ENCODE measurements around the gene ATG101. TPM values are rescaled to one million over a fixed set of nuclear protein-coding genes. Genes with fewer than 3 reads are reported as not detected.

The ATG101 gene
- total and polyA plus RNA-seq, 2 of the 8 experiments (the other 6 are each of a cell fraction or from before 2014, with no cell fraction given): 49.8 to 55.9 TPM

GRCh38 chr12:52041695-52042123 lies 28.1 kb upstream of the ATG101 start:
- Histone ChIP-seq H3K18ac (ENCODE audit: extremely low read depth, low read length) (no peak overlapping the region), H3K56ac (replicated peaks; ENCODE audit: insufficient read length, low read depth, low read length) (no peak overlapping the region), H4K5ac (ENCODE audit: insufficient read length, low read depth, low read length) (no peak overlapping the region), H3K4ac (replicated peaks; ENCODE audit: insufficient read length, low read depth, low read length) (no peak overlapping the region), H2BK15ac (ENCODE audit: low read length) (no peak overlapping the region), H3K9ac (replicated peaks in 1 of 4; ENCODE audit: extremely low read depth in 1 of 4, low read depth in 3 of 4, low read length in 3 of 4) (no peak overlapping the region), H4K8ac (ENCODE audit: extremely low read depth, insufficient read depth, low read length) (no peak overlapping the region), H3K4me3 (ENCODE audit: extremely low read depth in 1 of 4, insufficient read depth in 2 of 4, low read depth in 3 of 4, low read length in 4 of 4) (no peak overlapping the region), H4K91ac (replicated peaks; ENCODE audit: insufficient read length, low read length) (no peak overlapping the region), H3K14ac (ENCODE audit: insufficient read length) (no peak overlapping the region), H3K79me2 (ENCODE audit: control insufficient read depth in 1 of 2, insufficient read depth in 2 of 2, low read length in 2 of 2) (peaks cover 0 to 24% of the 10 kb centered on the region in 2 experiments; a peak in 2 of 4 replicates), H2AK5ac (ENCODE audit: low read depth, low read length) (no peak overlapping the region), H3K27me3 (replicated peaks in 1 of 4; ENCODE audit: control insufficient read depth in 3 of 4, extremely low read depth in 1 of 4, insufficient read depth in 3 of 4, low read length in 3 of 4) (no peaks in the 10 kb centered on the region; a peak in 3 of 7 replicates), H3K79me1 (ENCODE audit: low read depth, low read length) (peaks cover 4% of the 10 kb centered on the region), H2BK120ac (replicated peaks; ENCODE audit: low read depth, low read length) (no peak overlapping the region), H3K27ac (ENCODE audit: low read depth, low read length) (no peak overlapping the region), H2BK5ac (ENCODE audit: low read depth, low read length) (no peak overlapping the region), H3K23me2 (ENCODE audit: low read depth, low read length) (peaks cover 2% of the 10 kb centered on the region; the same call in 1 of the 2 replicates), H2BK20ac (ENCODE audit: low read length) (no peak overlapping the region), H3K4me1 (replicated peaks in 1 of 4; ENCODE audit: control insufficient read depth in 3 of 4, insufficient read depth in 4 of 4, low read length in 3 of 4) (peaks cover 0 to 3% (median 0%) of the 10 kb centered on the region in 4 experiments; a peak in 2 of 7 replicates), H2AFZ (ENCODE audit: low read length) (no peak overlapping the region), H4K20me1 (replicated peaks in 1 of 2; ENCODE audit: control insufficient read depth in 1 of 2, insufficient read depth in 2 of 2, low read length in 2 of 2) (peaks cover 4 to 15% of the 10 kb centered on the region in 2 experiments), H3K4me2 (ENCODE audit: insufficient read depth in 1 of 2, low read depth in 2 of 2, low read length in 2 of 2) (no peak overlapping the region), H3K9me3 (ENCODE audit: insufficient read depth in 2 of 2, low read depth in 1 of 2, low read length in 1 of 2) (no peaks in the 10 kb centered on the region), H2BK12ac (ENCODE audit: low read depth, low read length) (no peak overlapping the region), H3K36me3 (ENCODE audit: control insufficient read depth in 2 of 4, insufficient read depth in 4 of 4, low read length in 3 of 4) (no peaks in the 10 kb centered on the region; a peak in 2 of 8 replicates), H3K23ac (ENCODE audit: insufficient read length) (no peak overlapping the region)
- DNase-seq (ENCODE audit: low read depth in 1 of 2, low spot score in 2 of 2): no peak
- POLR2A ChIA-PET (ENCODE audit: partially characterized antibody): interaction anchor here (1.3 to 6.6 kb wide), 6 partner anchors 11 to 46 kb away, joined by 3 to 56 read pairs (median 6); partner anchors contain the start of gene ATG101
- no peak for FAIRE-seq
- 63% methylated on average over 4 of the region's 6 CpGs; no CpG with 5 or more reads in 1 of the 2 experiments for WGBS, 2 experiments (ENCODE audit: extremely low coverage in 1 of 2, insufficient coverage in 1 of 2, insufficient read length in 1 of 2, insufficient replicate concordance in 2 of 2, low coverage in 1 of 2, low lambda C conversion rate in 2 of 2, missing lambda C conversion rate in 1 of 2)
- CTCF ChIA-PET (ENCODE audit: partially characterized antibody): interaction anchor here (1.0 to 15.8 kb wide), 9 partner anchors 9 to 168 kb away, joined by 3 to 294 read pairs (median 7); partner anchors contain the start of genes ATG101, NR4A1 and SMIM41
- TF ChIP-seq BACH1 (IDR thresholded peaks at IDR 0.05; ENCODE audit: low read length) (no peak), TBP (IDR thresholded peaks at IDR 0.05; ENCODE audit: low read depth, low read length) (no peak), CTCF (IDR thresholded peaks at IDR 0.05; ENCODE audit: control extremely low read depth in 1 of 3, insufficient read depth in 1 of 3, low read depth in 1 of 3, low read length in 3 of 3) (peak in 1 of 3 experiments; percentile 2; a peak in 1 of 4 replicates), HDAC6 (IDR thresholded peaks at IDR 0.05; ENCODE audit: low read depth, low read length) (no peak), FOSL1 (IDR thresholded peaks at IDR 0.05; ENCODE audit: insufficient read depth, low read depth, low read length) (no peak), KDM4A (IDR thresholded peaks at IDR 0.05; ENCODE audit: low read depth, low read length, severe bottlenecking) (no peak), SIN3A (conservative IDR thresholded peaks at IDR 0.05 in 1 of 2, IDR thresholded peaks at IDR 0.05 in 1 of 2; ENCODE audit: low read depth in 1 of 2, low read length in 2 of 2) (0 out of 4 replicates have a peak, but pooled peaks of 1 of the 2 experiments have one; percentile 30), CBX5 (IDR thresholded peaks at IDR 0.05; ENCODE audit: low read depth, low read length) (no peak)

Data from H1 (cell line).